Ascending aorta (tissue), 2 donors: ENCODE results near the gene MRPL9. TPM values are rescaled to one million over a fixed set of nuclear protein-coding genes. Genes with fewer than 3 reads are reported as not detected.

ENCODE experiments used
- DNase-seq, 2 donors: peaks; one replicate each; pipeline ENCODE4 v3.0.0-alpha.2; 2019; ENCODE audit warnings: low spot score in 2 of 2
- H3K27ac ChIP-seq, 2 donors: fragments of 200-600 bp; sonication (generic); one replicate each; pipeline ENCODE4 v1.5.1; 2016 to 2017; ENCODE audit warnings: mild to moderate bottlenecking in 1 of 2
- H3K27me3 ChIP-seq: fragments of 200-600 bp; sonication (generic); one replicate; pipeline ENCODE4 v1.5.1; 2017
- H3K36me3 ChIP-seq, 2 donors: fragments of 200-600 bp; sonication (generic); one replicate each; pipeline ENCODE4 v1.5.1; 2016
- H3K4me1 ChIP-seq, 2 donors: fragments of 200-600 bp; sonication (generic); one replicate each; pipeline ENCODE4 v1.5.1; 2016 to 2017; ENCODE audit warnings: mild to moderate bottlenecking in 1 of 2
- H3K4me3 ChIP-seq, 2 donors: fragments of 200-600 bp; sonication (generic); one replicate each; pipeline ENCODE4 v1.5.1; 2016 to 2017; ENCODE audit warnings: mild to moderate bottlenecking in 1 of 2
- H3K9me3 ChIP-seq, 2 donors: fragments of 200-600 bp; sonication (generic); one replicate each; pipeline ENCODE4 v1.5.1; 2016
- intact Hi-C: fragments of 100-400 bp; cut with DNase I; formaldehyde crosslinking; loops from one replicate; pipeline ENCODE4 v1.15.1; 2023
- total RNA-seq: library from RNA; depleted of rRNA; stranded (reverse); fragments of >200 nt; gene quantifications from one replicate; pipeline ENCODE4 v1.1.0, GENCODE V29; 2016
- TF ChIP-seq, protein P1 (sequence below), 3 experiments: fragments of 200-600 bp in 2 of 3; fragments of 450-650 bp in 1 of 3; sonication (generic) in 2 of 3; IDR thresholded peaks; one replicate each; pipeline ENCODE4 v1.5.1; 2016 to 2019; ENCODE audit warnings: antibody characterized with exemption in 3 of 3, mild to moderate bottlenecking in 1 of 3, moderate library complexity in 1 of 3

The MRPL9 gene
- total RNA-seq, 1 donor from 2014 or later = 64.8 TPM

DNA sequence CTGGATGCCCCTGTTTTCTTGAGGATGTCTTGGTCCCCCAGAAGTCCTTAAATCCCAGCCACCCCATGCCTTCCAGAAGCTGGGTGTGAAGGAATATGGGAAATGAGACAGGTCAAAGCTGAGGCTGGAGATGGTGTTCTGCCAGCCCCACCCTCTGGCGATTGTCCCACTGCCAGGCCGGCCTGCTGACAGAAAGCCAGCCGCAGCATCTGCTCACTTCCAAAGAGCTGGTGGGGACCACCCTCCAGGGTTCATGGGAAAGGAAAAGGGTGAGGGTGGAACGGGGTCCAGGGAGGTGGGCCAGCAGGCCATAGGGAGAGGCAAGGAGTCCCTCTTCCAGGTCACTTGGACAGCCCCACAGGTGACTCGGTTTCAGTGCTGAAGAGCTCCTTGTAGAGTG is 43.8 kb upstream of the MRPL9 start:
- Histone ChIP-seq H3K4me3 (no peak overlapping the region), H3K36me3 (no peaks in the 10 kb centered on the region), H3K27ac (no peak overlapping the region), H3K4me1 (no peaks in the 10 kb centered on the region), H3K27me3 (no peaks in the 10 kb centered on the region), H3K9me3 (no peaks in the 10 kb centered on the region)
- intact Hi-C loops = no loop called here
- TF ChIP-seq, protein P1, sequence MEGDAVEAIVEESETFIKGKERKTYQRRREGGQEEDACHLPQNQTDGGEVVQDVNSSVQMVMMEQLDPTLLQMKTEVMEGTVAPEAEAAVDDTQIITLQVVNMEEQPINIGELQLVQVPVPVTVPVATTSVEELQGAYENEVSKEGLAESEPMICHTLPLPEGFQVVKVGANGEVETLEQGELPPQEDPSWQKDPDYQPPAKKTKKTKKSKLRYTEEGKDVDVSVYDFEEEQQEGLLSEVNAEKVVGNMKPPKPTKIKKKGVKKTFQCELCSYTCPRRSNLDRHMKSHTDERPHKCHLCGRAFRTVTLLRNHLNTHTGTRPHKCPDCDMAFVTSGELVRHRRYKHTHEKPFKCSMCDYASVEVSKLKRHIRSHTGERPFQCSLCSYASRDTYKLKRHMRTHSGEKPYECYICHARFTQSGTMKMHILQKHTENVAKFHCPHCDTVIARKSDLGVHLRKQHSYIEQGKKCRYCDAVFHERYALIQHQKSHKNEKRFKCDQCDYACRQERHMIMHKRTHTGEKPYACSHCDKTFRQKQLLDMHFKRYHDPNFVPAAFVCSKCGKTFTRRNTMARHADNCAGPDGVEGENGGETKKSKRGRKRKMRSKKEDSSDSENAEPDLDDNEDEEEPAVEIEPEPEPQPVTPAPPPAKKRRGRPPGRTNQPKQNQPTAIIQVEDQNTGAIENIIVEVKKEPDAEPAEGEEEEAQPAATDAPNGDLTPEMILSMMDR (IDR thresholded peaks at IDR 0.05) = no peak
- no peak for DNase-seq

DNA sequence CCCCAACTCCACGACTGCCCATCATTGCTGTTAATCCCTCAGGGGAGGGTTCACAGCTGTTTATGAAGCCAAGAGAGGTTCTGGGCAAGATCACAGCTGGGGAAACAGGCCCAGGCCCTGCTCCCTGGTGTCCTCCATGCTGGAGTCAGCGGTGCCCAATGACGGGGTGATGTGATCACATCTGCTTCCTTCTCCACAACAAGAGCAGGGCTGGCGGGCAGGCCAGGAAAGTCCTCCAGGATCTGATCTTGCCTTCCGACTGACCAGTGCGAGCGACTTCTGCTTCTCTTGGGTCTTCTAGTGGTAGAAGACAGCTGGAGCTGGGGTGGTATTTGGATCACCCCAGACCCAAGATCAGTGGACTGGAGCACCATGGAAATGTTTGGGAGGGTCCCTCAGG is 42.9 kb upstream of the MRPL9 start:
- DNase-seq = no peak
- Histone ChIP-seq H3K27me3 (no peaks in the 10 kb centered on the region), H3K27ac (no peak overlapping the region), H3K4me3 (no peak overlapping the region), H3K9me3 (no peaks in the 10 kb centered on the region), H3K4me1 (no peaks in the 10 kb centered on the region), H3K36me3 (no peaks in the 10 kb centered on the region)
- intact Hi-C loops = no loop called here
- TF ChIP-seq, protein P1 (IDR thresholded peaks at IDR 0.05) = no peak

DNA sequence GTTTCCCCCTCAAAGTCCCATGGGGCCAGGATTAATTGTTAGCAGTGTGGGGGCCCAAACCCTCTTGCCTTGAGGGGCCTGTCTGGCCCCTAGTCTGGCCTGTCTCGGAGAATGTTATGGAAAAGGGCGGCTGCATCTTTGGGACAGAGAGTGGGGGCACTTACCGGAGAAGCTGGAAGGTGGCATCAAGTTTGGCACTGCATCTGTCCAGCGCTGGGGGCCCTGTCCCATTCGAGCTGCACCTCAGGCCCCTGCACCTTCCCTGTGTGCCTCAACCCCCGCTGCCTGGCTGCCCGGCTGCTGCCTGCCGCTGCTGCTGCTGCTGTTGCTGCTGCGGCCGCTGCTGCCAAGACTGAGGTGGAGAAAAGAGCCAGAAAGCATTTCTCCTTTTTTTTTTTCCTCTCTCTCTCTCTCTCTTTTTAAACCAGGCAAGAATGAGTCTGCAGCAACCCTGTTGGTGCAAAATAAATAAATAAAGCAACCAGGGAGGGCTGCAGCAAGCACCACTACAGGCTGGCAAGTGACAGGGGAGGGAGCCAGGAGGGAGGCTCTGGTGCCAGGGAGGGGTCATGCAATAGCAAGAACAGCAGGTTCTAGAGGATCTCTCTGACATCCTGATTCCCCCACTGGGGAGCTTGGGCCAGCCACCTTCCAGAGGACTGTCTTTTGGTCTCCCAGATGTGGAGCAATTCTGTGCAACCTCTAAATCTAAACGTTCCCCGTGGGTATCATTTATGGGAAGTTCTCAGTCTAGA is 41.9 kb upstream of the MRPL9 start, which contains the start of gene LINGO4:
Gene LINGO4 (minus strand): TSS at position 354 of the 755 bp plus-strand sequence. CDS start 2,715 bp downstream, outside the sequence.
- no peak for DNase-seq
- Histone ChIP-seq H3K4me1 (no peaks in the 10 kb centered on the region), H3K9me3 (no peaks in the 10 kb centered on the region), H3K36me3 (no peaks in the 10 kb centered on the region), H3K27ac (no peak within 1 kb of the TSS), H3K4me3 (no peak within 1 kb of the TSS), H3K27me3 (no peaks in the 10 kb centered on the region)
- intact Hi-C loops = no loop called here
- TF ChIP-seq, protein P1 (IDR thresholded peaks at IDR 0.05) = no peak

DNA sequence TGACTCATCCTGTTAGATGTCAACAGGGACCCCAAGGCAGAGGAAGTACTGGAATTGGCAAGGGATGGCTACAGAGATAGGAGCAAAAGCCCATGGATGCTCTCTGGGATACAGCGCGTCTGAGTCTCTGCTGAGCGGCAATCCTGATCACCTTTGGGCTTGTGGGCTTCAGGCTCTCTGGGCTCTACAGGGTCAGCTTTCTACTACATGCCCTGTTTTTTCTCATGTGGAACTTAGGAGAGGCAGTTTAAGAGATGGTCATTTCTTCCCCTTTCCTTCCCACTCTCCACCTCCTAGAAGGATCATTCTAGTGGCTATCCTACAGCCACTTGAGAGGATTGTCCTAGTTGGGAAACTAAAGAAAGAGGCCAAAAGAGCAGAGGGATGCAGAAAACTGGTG is 40.6 kb upstream of the MRPL9 start:
- Histone ChIP-seq H3K27ac (no peak overlapping the region), H3K36me3 (no peaks in the 10 kb centered on the region), H3K27me3 (no peaks in the 10 kb centered on the region), H3K4me3 (no peak overlapping the region), H3K9me3 (no peaks in the 10 kb centered on the region), H3K4me1 (no peaks in the 10 kb centered on the region)
- DNase-seq = no peak
- intact Hi-C loops = no loop called here
- TF ChIP-seq, protein P1 (IDR thresholded peaks at IDR 0.05) = no peak

DNA sequence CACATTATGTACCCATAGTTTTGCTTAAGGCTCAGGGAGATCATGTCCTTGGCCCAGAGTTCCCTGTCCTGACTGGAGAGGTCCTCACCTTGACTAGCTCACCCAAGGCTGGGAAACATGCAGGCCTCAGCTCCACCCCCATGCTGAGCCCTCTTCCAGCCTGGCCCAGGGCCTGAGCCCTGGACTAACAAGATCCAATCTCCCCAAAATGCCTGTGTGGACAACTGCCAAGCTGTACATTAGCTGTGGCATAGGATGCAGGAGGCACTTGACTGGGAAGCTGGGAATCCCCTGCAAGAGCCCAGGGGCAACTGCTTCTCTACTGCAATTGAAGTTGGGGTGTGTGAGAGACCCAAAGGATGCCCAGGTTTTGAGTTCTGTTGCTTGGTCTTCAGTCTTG is 39.9 kb upstream of the MRPL9 start:
- intact Hi-C loops = no loop called here
- no peaks in the 10 kb centered on the region for H3K4me1 ChIP-seq
- no peaks in the 10 kb centered on the region for H3K36me3 ChIP-seq
- no peaks in the 10 kb centered on the region for H3K9me3 ChIP-seq
- TF ChIP-seq, protein P1 (IDR thresholded peaks at IDR 0.05) = no peak
- H3K4me3 ChIP-seq = no peak overlapping the region
- no peaks in the 10 kb centered on the region for H3K27me3 ChIP-seq
- peak in 1 of 2 donors; percentile 35 for DNase-seq
- H3K27ac ChIP-seq = no peak overlapping the region
